Tibial nerve (tissue), 4 donors: Measurements from ENCODE around the gene MYO3B. TPM values are rescaled to one million over a fixed set of nuclear protein-coding genes. Genes with fewer than 3 reads are reported as not detected.

Source experiments
- DNase-seq, 2 donors: peaks; one replicate each; pipeline ENCODE4 v3.0.0-alpha.2; 2019; ENCODE audit warnings: low spot score in 2 of 2
- H3K27ac ChIP-seq, 4 donors: fragments of 200-600 bp; sonication (generic) in 3 of 4; one replicate each; pipeline ENCODE4 v1.5.1; 2017 to 2019; ENCODE audit warnings: mild to moderate bottlenecking in 1 of 4
- H3K27me3 ChIP-seq, 2 donors: fragments of 200-600 bp; sonication (generic) in 1 of 2; one replicate each; pipeline versions ENCODE4 v1.5.1 to v1.6.0; 2017 to 2019
- H3K36me3 ChIP-seq, 3 donors: fragments of 200-600 bp; sonication (generic); one replicate each; pipeline ENCODE4 v1.5.1; 2018 to 2019
- H3K4me1 ChIP-seq, 4 donors: fragments of 200-600 bp; sonication (generic) in 3 of 4; one replicate each; pipeline ENCODE4 v1.5.1; 2017 to 2019
- H3K4me3 ChIP-seq, 4 donors: fragments of 200-600 bp; sonication (generic) in 3 of 4; one replicate each; pipeline ENCODE4 v1.5.1; 2017 to 2019; ENCODE audit warnings: mild to moderate bottlenecking in 1 of 4, moderate library complexity in 1 of 4
- H3K9me3 ChIP-seq, 4 donors: fragments of 200-600 bp; sonication (generic) in 3 of 4; one replicate each; pipeline ENCODE4 v1.5.1; 2017 to 2019
- CTCF ChIP-seq, 5 experiments: fragments of 200-600 bp in 3 of 5; fragments of 450-650 bp in 2 of 5; sonication (generic) in 3 of 5; IDR thresholded peaks; one replicate each; pipeline ENCODE4 v1.5.1; 2016 to 2019; ENCODE audit warnings: antibody characterized with exemption in 5 of 5, mild to moderate bottlenecking in 3 of 5, moderate library complexity in 2 of 5
- EP300 ChIP-seq, 2 donors: sonication (generic); formaldehyde crosslinking; IDR thresholded peaks; one replicate each; pipeline ENCODE4 v1.6.1; 2017; ENCODE audit warnings: antibody characterized with exemption in 2 of 2, mild to moderate bottlenecking in 1 of 2
- POLR2A ChIP-seq, 2 donors: fragments of 450-650 bp; IDR thresholded peaks; one replicate each; pipeline ENCODE4 v1.6.1; 2017; ENCODE audit warnings: antibody characterized with exemption in 2 of 2, mild to moderate bottlenecking in 2 of 2, moderate library complexity in 2 of 2
- WGBS, 2 donors: methylation state at CpG; one replicate each; pipeline ENCODE4 v1.1.5; 2018; 5-methylcytosine and 5-hydroxymethylcytosine counted together
- total RNA-seq, 4 donors: library from RNA; depleted of rRNA; stranded (reverse); fragments of >200 nt; gene quantifications; one replicate each; pipeline ENCODE4 v1.1.0, GENCODE V29; 2016

MYO3B gene
- total RNA-seq, 4 donors from 2014 or later, result 0.22 to 0.63 (median 0.39) TPM; not detected in 1

DNA sequence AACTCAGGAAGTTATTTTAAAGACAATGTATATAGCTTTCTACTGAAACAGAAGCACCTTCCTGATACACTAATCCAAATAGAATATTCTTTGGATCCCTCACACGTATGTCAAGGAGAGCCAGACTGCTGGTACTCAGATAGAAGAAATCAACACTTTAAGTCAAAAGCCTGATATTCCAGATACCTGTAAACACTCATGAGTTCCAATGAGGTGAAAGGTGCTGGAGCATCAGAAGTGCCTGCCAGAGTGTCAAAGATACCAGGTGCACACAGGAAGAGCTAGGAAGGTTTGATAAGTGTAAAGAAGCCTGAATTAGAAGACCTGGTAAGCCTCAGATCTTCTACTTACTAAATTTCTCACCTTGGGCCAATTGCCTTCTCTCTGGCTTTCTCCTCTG is 310.9 kb downstream of the MYO3B start:
- Histone ChIP-seq H3K36me3 (no peaks in the 10 kb centered on the region), H3K4me1 (no peaks in the 10 kb centered on the region), H3K9me3 (no peaks in the 10 kb centered on the region), H3K27ac (no peak overlapping the region), H3K4me3 (no peak overlapping the region), H3K27me3 (no peaks in the 10 kb centered on the region)
- 86 to 90% methylated on average over 1 of the region's 1 CpG for WGBS, 2 donors
- TF ChIP-seq POLR2A (IDR thresholded peaks at IDR 0.05), result no peak
- no peak for TF ChIP-seq EP300 (IDR thresholded peaks at IDR 0.05)
- no peak for TF ChIP-seq CTCF (IDR thresholded peaks at IDR 0.05)
- no peak for DNase-seq

DNA sequence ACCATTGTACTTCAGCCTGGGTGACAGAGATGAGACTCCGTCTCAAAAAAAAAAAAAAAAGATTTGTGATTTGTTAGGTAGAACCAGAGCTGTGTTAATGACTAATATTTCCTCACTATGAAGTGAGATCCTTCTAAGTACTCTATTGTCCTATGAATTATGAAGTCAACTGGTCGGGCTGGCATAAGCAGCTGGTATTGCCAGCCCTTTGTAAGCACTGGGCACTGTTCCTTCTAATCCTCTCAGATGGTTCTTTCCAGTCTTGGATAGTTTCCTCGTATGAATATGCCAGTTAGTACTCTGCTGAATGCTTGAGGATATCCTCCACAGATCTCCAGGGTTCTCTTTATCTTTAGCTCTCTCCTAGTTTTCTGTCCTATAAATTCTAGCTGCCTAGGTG is 314.1 kb downstream of the MYO3B start:
- no peaks in the 10 kb centered on the region for H3K9me3 ChIP-seq
- no peak for DNase-seq
- H3K27ac ChIP-seq, result no peak overlapping the region
- H3K4me1 ChIP-seq, result no peaks in the 10 kb centered on the region
- no peaks in the 10 kb centered on the region for H3K36me3 ChIP-seq
- WGBS, 2 donors, result 73 to 75% methylated on average over 3 of the region's 3 CpGs
- no peak overlapping the region for H3K4me3 ChIP-seq
- TF ChIP-seq POLR2A (IDR thresholded peaks at IDR 0.05) (no peak), EP300 (IDR thresholded peaks at IDR 0.05) (no peak), CTCF (IDR thresholded peaks at IDR 0.05) (no peak)
- peaks cover 0 to 6% of the 10 kb centered on the region in 2 donors for H3K27me3 ChIP-seq

GRCh38 chr2:170493426-170494097 is 315.6 kb downstream of the MYO3B start:
- no peak for TF ChIP-seq POLR2A (IDR thresholded peaks at IDR 0.05)
- TF ChIP-seq CTCF (IDR thresholded peaks at IDR 0.05), result no peak
- no peak for TF ChIP-seq EP300 (IDR thresholded peaks at IDR 0.05)
- no peaks in the 10 kb centered on the region for H3K36me3 ChIP-seq
- peaks cover 0 to 6% of the 10 kb centered on the region in 2 donors for H3K27me3 ChIP-seq
- DNase-seq, result no peak
- no peak overlapping the region for H3K4me3 ChIP-seq
- no peak overlapping the region for H3K27ac ChIP-seq
- no peaks in the 10 kb centered on the region for H3K4me1 ChIP-seq
- 64 to 74% methylated on average over 5 of the region's 5 CpGs for WGBS, 2 donors
- no peaks in the 10 kb centered on the region for H3K9me3 ChIP-seq

- 53 to 90% methylated on average over 1 of the region's 1 CpG for WGBS, 2 donors
- H3K9me3 ChIP-seq, result no peaks in the 10 kb centered on the region
- peaks cover 0 to 6% of the 10 kb centered on the region in 2 donors for H3K27me3 ChIP-seq
- no peak for DNase-seq
- H3K36me3 ChIP-seq, result no peaks in the 10 kb centered on the region
- TF ChIP-seq EP300 (IDR thresholded peaks at IDR 0.05) (no peak), POLR2A (IDR thresholded peaks at IDR 0.05) (no peak), CTCF (IDR thresholded peaks at IDR 0.05) (no peak)
- H3K27ac ChIP-seq, result no peak overlapping the region
- no peak overlapping the region for H3K4me3 ChIP-seq
- H3K4me1 ChIP-seq, result peaks cover 0 to 5% (median 0%) of the 10 kb centered on the region in 4 donors
These were observed 317.9 kb downstream of the MYO3B start for GRCh38 chr2:170495896-170496295.

DNA sequence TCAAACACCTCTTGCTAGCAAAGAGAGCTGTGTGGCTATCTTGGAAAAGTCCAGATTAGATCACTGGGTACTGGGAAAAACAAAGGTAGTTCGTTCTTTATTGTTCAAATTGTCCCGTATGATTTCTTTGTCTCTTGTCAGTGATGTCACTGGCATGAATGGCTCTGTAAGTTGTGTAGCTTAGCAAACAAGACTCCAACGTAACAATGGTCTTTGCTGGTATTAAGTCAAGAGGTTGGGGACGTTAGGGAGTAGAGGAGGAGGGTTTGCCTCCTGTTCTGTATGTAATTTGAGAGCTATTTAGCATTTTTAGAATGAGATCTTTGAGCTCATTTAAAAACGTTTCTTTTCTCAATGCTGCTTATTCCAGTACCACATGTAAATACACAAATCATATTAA is 320.7 kb downstream of the MYO3B start:
- Histone ChIP-seq H3K27ac (no peak overlapping the region), H3K36me3 (no peaks in the 10 kb centered on the region), H3K4me1 (peaks cover 0 to 9% (median 3%) of the 10 kb centered on the region in 4 donors), H3K27me3 (peaks cover 0 to 6% of the 10 kb centered on the region in 2 donors), H3K4me3 (no peak overlapping the region), H3K9me3 (no peaks in the 10 kb centered on the region)
- 28 to 31% methylated on average over 5 of the region's 5 CpGs for WGBS, 2 donors
- no peak for TF ChIP-seq CTCF (IDR thresholded peaks at IDR 0.05)
- TF ChIP-seq POLR2A (IDR thresholded peaks at IDR 0.05), result no peak
- no peak for TF ChIP-seq EP300 (IDR thresholded peaks at IDR 0.05)
- DNase-seq, result no peak
